Neural cell (in vitro differentiated cells): Measurements from ENCODE around the gene ADRM1. TPM values are rescaled to one million over a fixed set of nuclear protein-coding genes. Genes with fewer than 3 reads are reported as not detected.

Experiments
- H2AFZ ChIP-seq: fragments of 200-600, 300-800 bp; sonication (generic), shearing (Covaris generic); 2 replicates; pipeline ENCODE4 v1.6.0; 2014; ENCODE audit warnings: low read depth, mild to moderate bottlenecking, antibody characterized with exemption, low read length, moderate library complexity
- H3F3A ChIP-seq: fragments of 200-600 bp; shearing (Covaris generic); 2 replicates; pipeline ENCODE4 v1.6.1; 2016; ENCODE audit warnings: mild to moderate bottlenecking, moderate library complexity, mixed read lengths, antibody characterized with exemption, low read length; ENCODE audit not compliant: insufficient read depth, poor library complexity, severe bottlenecking
- H3K27ac ChIP-seq: fragments of 200-600, 300-800 bp; sonication (generic), shearing (Covaris generic); 2 replicates; pipeline ENCODE4 v1.5.1; 2014; ENCODE audit warnings: mild to moderate bottlenecking, low read length, moderate library complexity
- H3K27me3 ChIP-seq: fragments of 300-800, 200-600 bp; sonication (generic), shearing (Covaris generic); 2 replicates; pipeline ENCODE4 v1.6.0; 2014; ENCODE audit warnings: mild to moderate bottlenecking, low read depth, low read length, moderate library complexity; ENCODE audit not compliant: insufficient read depth
- H3K36me3 ChIP-seq: fragments of 300-800, 200-600 bp; sonication (generic), shearing (Covaris generic); 2 replicates; pipeline ENCODE4 v1.5.1; 2014; ENCODE audit warnings: mild to moderate bottlenecking, antibody characterized with exemption, low read length, moderate library complexity; ENCODE audit not compliant: insufficient read depth
- H3K4me2 ChIP-seq: fragments of 300-800, 200-600 bp; sonication (generic), shearing (Covaris generic); 2 replicates; pipeline ENCODE4 v1.6.0; 2014; ENCODE audit warnings: mild to moderate bottlenecking, low read length
- H3K4me3 ChIP-seq: fragments of 300-800, 200-600 bp; sonication (generic), shearing (Covaris generic); 2 replicates; pipeline ENCODE4 v1.5.1; 2014; ENCODE audit warnings: mild to moderate bottlenecking, low read length, moderate library complexity
- H3K79me2 ChIP-seq: fragments of 200-600 bp; shearing (Covaris generic); replicated peaks from 2 replicates; pipeline ENCODE4 v1.6.0; 2014; ENCODE audit warnings: mild to moderate bottlenecking, low read length, moderate library complexity; ENCODE audit not compliant: insufficient read depth
- H3K9ac ChIP-seq: fragments of 300-800, 200-600 bp; sonication (generic), shearing (Covaris generic); 2 replicates; pipeline ENCODE4 v1.6.1; 2016; ENCODE audit warnings: mild to moderate bottlenecking, low read length, mixed read lengths
- H3K9me2 ChIP-seq: fragments of 200-600 bp; shearing (Covaris generic); 2 replicates; pipeline ENCODE4 v1.6.1; 2016; ENCODE audit warnings: mild to moderate bottlenecking, low read length, mixed read lengths; ENCODE audit not compliant: insufficient read depth
- H3K9me3 ChIP-seq: fragments of 200-600, 300-800 bp; sonication (generic), shearing (Covaris generic); 2 replicates; pipeline ENCODE4 v1.6.1; 2016; ENCODE audit warnings: mild to moderate bottlenecking, mixed run types, low read length, moderate library complexity, mixed read lengths
- H4K20me1 ChIP-seq: fragments of 200-600 bp; shearing (Covaris generic); 2 replicates; pipeline ENCODE4 v1.6.1; 2016; ENCODE audit warnings: mild to moderate bottlenecking, mixed run types; ENCODE audit not compliant: insufficient read depth
- EP300 ChIP-seq: fragments of 450-650 bp; conservative IDR thresholded peaks from 2 replicates; pipeline ENCODE4 v1.6.1; 2014; ENCODE audit warnings: antibody characterized with exemption, mild to moderate bottlenecking, moderate library complexity; ENCODE audit not compliant: poor library complexity, severe bottlenecking
- EZH2 ChIP-seq: fragments of 200-600, 300-800 bp; shearing (Covaris generic), sonication (generic); IDR thresholded peaks from 2 replicates; pipeline ENCODE4 v1.6.1; 2014; ENCODE audit warnings: antibody characterized with exemption, low read length, borderline replicate concordance, mild to moderate bottlenecking; ENCODE audit not compliant: insufficient read depth, poor library complexity, severe bottlenecking
- MXI1 ChIP-seq: fragments of 450-650 bp; conservative IDR thresholded peaks from 2 replicates; pipeline ENCODE4 v1.6.1; 2014; ENCODE audit warnings: antibody characterized with exemption, mild to moderate bottlenecking; ENCODE audit not compliant: poor library complexity, severe bottlenecking
- POLR2AphosphoS5 ChIP-seq: IDR thresholded peaks from 2 replicates; pipeline ENCODE4 v1.6.1; 2012
- SMC3 ChIP-seq: fragments of 450-650 bp; conservative IDR thresholded peaks from 2 replicates; pipeline ENCODE4 v1.6.1; 2014; ENCODE audit warnings: antibody characterized with exemption, mild to moderate bottlenecking, moderate library complexity; ENCODE audit not compliant: poor library complexity
- TAF1 ChIP-seq: IDR thresholded peaks from 2 replicates; pipeline ENCODE4 v1.6.1; 2012; ENCODE audit warnings: low read depth
- polyA plus RNA-seq: library from polyadenylated mRNA; depleted of rRNA; stranded (reverse); fragments of >200 nt; gene quantifications from 2 replicates; pipeline ENCODE4 v1.2.3, GENCODE V29; 2014
- TF ChIP-seq, protein P1 (sequence below): fragments of 450-650 bp; IDR thresholded peaks from 2 replicates; pipeline ENCODE4 v1.5.1; 2014; ENCODE audit warnings: antibody characterized with exemption, mild to moderate bottlenecking, moderate library complexity; ENCODE audit not compliant: poor library complexity, severe bottlenecking
- TF ChIP-seq, protein P2 (sequence below): IDR thresholded peaks from 2 replicates; pipeline ENCODE4 v1.6.1; 2012; ENCODE audit warnings: borderline replicate concordance

ADRM1 gene
- polyA plus RNA-seq, 1 donor from 2014 or later, result 111 TPM

DNA sequence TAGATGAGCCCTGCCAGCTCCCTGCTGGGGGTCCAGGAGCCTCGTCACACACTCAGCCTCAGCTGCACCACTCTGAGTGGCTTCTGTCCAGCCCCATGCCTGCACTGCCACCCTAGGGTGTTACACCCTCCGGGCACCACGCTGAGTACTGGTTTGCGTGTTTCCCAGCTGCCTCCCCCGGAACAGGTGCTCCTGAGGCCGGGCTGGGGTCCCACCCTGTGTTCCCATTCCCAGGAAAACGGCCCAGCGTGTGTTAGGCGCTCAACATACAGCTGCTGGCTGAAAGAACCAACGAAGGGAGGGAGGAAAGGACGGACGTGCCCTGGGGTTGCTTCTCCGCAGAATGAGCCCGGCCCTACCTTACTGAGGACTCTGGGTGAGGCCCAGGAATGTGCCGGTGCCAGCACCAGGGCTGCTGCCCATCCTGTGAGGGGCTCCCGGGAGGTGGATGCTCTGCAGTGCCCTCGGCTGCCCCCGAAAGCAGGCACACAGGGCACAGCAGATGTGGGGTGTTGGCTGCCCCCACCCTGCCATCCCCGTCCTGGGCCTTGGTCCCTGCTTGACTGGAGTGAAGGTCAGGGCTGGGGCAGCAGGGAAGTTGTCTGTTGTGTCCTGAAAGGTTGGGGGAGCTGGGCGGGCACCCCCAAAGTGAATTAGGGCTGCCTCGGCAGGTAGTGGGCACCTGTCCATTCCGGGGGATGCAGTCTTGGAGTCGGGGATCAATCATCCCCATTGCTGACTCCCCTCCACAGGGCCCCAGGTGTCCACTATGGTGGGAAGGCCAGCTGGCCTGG, 48.0 kb downstream of the ADRM1 start:
- Histone ChIP-seq H3F3A (no peaks in the 10 kb centered on the region), H3K27ac (no peak overlapping the region), H3K9me3 (no peaks in the 10 kb centered on the region), H4K20me1 (no peaks in the 10 kb centered on the region), H3K9me2 (no peaks in the 10 kb centered on the region), H3K4me3 (no peak overlapping the region), H2AFZ (no peak overlapping the region), H3K4me2 (no peak overlapping the region), H3K36me3 (no peaks in the 10 kb centered on the region), H3K79me2 (no peaks in the 10 kb centered on the region), H3K9ac (no peak overlapping the region), H3K27me3 (no peaks in the 10 kb centered on the region)
- no peak for TF ChIP-seq EP300
- TF ChIP-seq SMC3, result no peak
- TF ChIP-seq EZH2, result no peak
- TF ChIP-seq, protein P1, sequence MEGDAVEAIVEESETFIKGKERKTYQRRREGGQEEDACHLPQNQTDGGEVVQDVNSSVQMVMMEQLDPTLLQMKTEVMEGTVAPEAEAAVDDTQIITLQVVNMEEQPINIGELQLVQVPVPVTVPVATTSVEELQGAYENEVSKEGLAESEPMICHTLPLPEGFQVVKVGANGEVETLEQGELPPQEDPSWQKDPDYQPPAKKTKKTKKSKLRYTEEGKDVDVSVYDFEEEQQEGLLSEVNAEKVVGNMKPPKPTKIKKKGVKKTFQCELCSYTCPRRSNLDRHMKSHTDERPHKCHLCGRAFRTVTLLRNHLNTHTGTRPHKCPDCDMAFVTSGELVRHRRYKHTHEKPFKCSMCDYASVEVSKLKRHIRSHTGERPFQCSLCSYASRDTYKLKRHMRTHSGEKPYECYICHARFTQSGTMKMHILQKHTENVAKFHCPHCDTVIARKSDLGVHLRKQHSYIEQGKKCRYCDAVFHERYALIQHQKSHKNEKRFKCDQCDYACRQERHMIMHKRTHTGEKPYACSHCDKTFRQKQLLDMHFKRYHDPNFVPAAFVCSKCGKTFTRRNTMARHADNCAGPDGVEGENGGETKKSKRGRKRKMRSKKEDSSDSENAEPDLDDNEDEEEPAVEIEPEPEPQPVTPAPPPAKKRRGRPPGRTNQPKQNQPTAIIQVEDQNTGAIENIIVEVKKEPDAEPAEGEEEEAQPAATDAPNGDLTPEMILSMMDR, result no peak
- no peak for TF ChIP-seq TAF1
- no peak for TF ChIP-seq MXI1
- TF ChIP-seq, protein P2, sequence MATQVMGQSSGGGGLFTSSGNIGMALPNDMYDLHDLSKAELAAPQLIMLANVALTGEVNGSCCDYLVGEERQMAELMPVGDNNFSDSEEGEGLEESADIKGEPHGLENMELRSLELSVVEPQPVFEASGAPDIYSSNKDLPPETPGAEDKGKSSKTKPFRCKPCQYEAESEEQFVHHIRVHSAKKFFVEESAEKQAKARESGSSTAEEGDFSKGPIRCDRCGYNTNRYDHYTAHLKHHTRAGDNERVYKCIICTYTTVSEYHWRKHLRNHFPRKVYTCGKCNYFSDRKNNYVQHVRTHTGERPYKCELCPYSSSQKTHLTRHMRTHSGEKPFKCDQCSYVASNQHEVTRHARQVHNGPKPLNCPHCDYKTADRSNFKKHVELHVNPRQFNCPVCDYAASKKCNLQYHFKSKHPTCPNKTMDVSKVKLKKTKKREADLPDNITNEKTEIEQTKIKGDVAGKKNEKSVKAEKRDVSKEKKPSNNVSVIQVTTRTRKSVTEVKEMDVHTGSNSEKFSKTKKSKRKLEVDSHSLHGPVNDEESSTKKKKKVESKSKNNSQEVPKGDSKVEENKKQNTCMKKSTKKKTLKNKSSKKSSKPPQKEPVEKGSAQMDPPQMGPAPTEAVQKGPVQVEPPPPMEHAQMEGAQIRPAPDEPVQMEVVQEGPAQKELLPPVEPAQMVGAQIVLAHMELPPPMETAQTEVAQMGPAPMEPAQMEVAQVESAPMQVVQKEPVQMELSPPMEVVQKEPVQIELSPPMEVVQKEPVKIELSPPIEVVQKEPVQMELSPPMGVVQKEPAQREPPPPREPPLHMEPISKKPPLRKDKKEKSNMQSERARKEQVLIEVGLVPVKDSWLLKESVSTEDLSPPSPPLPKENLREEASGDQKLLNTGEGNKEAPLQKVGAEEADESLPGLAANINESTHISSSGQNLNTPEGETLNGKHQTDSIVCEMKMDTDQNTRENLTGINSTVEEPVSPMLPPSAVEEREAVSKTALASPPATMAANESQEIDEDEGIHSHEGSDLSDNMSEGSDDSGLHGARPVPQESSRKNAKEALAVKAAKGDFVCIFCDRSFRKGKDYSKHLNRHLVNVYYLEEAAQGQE, result no peak

DNA sequence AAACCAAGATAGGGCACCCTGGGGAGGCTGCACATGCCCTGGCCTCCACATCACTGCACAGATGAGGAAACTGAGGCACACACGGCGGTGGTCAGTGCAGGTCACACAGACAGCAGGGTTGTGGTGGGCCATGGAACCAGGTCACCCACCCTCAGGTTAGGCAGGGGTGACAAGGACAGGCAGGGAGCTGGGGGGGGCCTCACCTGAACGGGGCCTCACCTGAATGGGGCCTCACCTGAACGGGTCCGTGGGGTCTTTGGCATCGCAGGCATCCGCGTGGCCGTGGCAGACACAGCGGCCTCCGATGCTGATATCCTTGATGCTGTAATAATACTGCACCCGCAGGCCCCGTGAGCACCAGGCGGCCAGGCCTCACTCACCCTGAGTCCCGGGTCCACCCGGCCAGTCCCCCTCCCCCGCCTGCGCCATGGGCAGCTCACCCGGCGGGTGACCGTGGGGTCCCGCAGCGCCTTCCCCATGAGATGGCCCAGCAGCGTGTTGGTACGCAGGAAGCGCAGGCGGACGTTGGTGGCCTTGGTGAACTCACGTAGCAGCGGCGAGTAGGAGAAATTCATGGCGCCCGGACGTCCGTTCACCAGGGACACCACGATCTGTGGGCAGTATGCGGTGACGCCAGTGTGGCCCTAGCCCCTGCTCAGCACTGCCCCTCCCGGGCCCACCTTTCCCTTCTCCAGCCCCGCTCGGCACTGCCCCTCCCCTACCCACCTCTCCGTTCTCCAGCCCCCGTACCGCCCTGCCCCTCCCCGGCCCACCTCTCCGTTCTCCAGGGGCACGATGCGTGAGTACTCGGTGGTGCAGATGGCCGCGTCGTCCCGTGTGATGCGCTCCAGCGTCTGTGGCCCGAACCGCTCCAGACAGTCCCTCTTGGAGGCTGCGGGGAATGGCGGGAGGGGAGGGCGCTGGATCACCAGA, 48.9 kb downstream of the ADRM1 start:
- Histone ChIP-seq H3K27ac (no peak overlapping the region), H3K4me3 (no peak overlapping the region)

More for the DNA sequence above, 48.9 kb downstream of the ADRM1 start:
- TF ChIP-seq TAF1 (no peak), EZH2 (no peak), MXI1 (no peak), POLR2AphosphoS5 (no peak), SMC3 (no peak), EP300 (no peak)
- TF ChIP-seq, protein P1, result no peak
- TF ChIP-seq, protein P2, result no peak
- Histone ChIP-seq H3K9me3 (no peaks in the 10 kb centered on the region), H2AFZ (no peak overlapping the region), H3K36me3 (no peaks in the 10 kb centered on the region), H3F3A (no peaks in the 10 kb centered on the region), H4K20me1 (no peaks in the 10 kb centered on the region), H3K9ac (no peak overlapping the region), H3K9me2 (no peaks in the 10 kb centered on the region), H3K4me2 (no peak overlapping the region), H3K27me3 (no peaks in the 10 kb centered on the region), H3K79me2 (no peaks in the 10 kb centered on the region)
